PC-9 (cell line): ENCODE results near the gene ARHGAP35. TPM values are rescaled to one million over a fixed set of nuclear protein-coding genes. Genes with fewer than 3 reads are reported as not detected.

Experiments used
- BruUV-seq: library from RNA; stranded (reverse); fragments of 400-500 nt; replicated peaks from 2 replicates; lab custom pipeline; 2021; lab: Mats Ljungman, UMichigan
- CTCF ChIA-PET: fragments of 300-600 bp; sonication (Branson Sonifier 250); formaldehyde crosslinking; loops from one replicate; lab custom pipeline; 2022; ENCODE audit warnings: antibody characterized with exemption; lab: Charles Lee
- POLR2A ChIA-PET: fragments of 300-600 bp; sonication (Branson Sonifier 250); formaldehyde crosslinking; loops from one replicate; lab custom pipeline; 2022; ENCODE audit warnings: antibody characterized with exemption; ENCODE audit not compliant: unreplicated experiment; lab: Charles Lee
- DNase-seq, 2 experiments: peaks; one replicate each; pipeline versions ENCODE4 v3.0.0 to v3.0.0-alpha.2; 2015 to 2022; ENCODE audit warnings: mixed read lengths in 1 of 2
- H2AFZ ChIP-seq: fragments of 200-600 bp; sonication (generic); 2 replicates; pipeline ENCODE4 v1.8.1; 2017; ENCODE audit warnings: antibody characterized with exemption
- H3F3A ChIP-seq: fragments of 200-600 bp; sonication (generic); 2 replicates; pipeline ENCODE4 v1.8.1; 2017; ENCODE audit warnings: antibody characterized with exemption, mild to moderate bottlenecking, low read depth; ENCODE audit not compliant: insufficient read depth
- H3K27ac ChIP-seq: fragments of 200-600 bp; sonication (generic); 2 replicates; pipeline ENCODE4 v1.6.1; 2016; ENCODE audit warnings: mixed run types
- H3K27me3 ChIP-seq: fragments of 200-600 bp; sonication (generic); 2 replicates; pipeline ENCODE4 v1.6.1; 2016; ENCODE audit warnings: low read depth, mixed run types; ENCODE audit not compliant: insufficient read depth
- H3K36me3 ChIP-seq: fragments of 200-600 bp; sonication (generic); 2 replicates; pipeline ENCODE4 v1.6.1; 2016; ENCODE audit warnings: low read depth, mixed run types
- H3K4me1 ChIP-seq: fragments of 200-600 bp; sonication (generic); replicated peaks from 2 replicates; pipeline ENCODE4 v1.6.1; 2016; ENCODE audit warnings: mixed run types; ENCODE audit not compliant: insufficient read depth
- H3K4me2 ChIP-seq: fragments of 200-600 bp; sonication (generic); 2 replicates; pipeline ENCODE4 v1.6.1; 2017; ENCODE audit warnings: mixed run types
- H3K4me3 ChIP-seq: fragments of 200-600 bp; sonication (generic); 2 replicates; pipeline ENCODE4 v1.6.1; 2016; ENCODE audit warnings: mixed run types
- H3K79me2 ChIP-seq: fragments of 200-600 bp; sonication (generic); 2 replicates; pipeline ENCODE4 v1.6.1; 2017; ENCODE audit warnings: low read depth, mixed run types
- H3K9me2 ChIP-seq: fragments of 200-600 bp; sonication (generic); 2 replicates; pipeline ENCODE4 v1.8.1; 2017; ENCODE audit warnings: mild to moderate bottlenecking; ENCODE audit not compliant: insufficient read depth
- H3K9me3 ChIP-seq: fragments of 200-600 bp; sonication (generic); 2 replicates; pipeline ENCODE4 v1.8.1; 2016; ENCODE audit warnings: low read depth; ENCODE audit not compliant: insufficient read depth
- H4K20me1 ChIP-seq: fragments of 200-600 bp; sonication (generic); 2 replicates; pipeline ENCODE4 v1.8.1; 2017; ENCODE audit not compliant: insufficient read depth
- EZH2 ChIP-seq: fragments of 200-600 bp; sonication (generic); IDR thresholded peaks from 2 replicates; pipeline ENCODE4 v1.8.0; 2017; ENCODE audit warnings: antibody characterized with exemption, low read depth
- intact Hi-C: fragments of 100-400 bp; cut with micrococcal nuclease; formaldehyde crosslinking; loops from one replicate; pipeline ENCODE4 v1.10.0; 2022; ENCODE audit not compliant: unreplicated experiment
- total RNA-seq: library from RNA; stranded (reverse); gene quantifications from 2 replicates; pipeline ENCODE4 v1.2.3, GENCODE V29; 2021
- TF ChIP-seq, protein P1 (sequence below): fragments of 200-600 bp; sonication (generic); conservative IDR thresholded peaks from 2 replicates; pipeline ENCODE4 v1.6.1; 2017; ENCODE audit warnings: mixed run types, antibody characterized with exemption, mild to moderate bottlenecking, moderate library complexity

Gene ARHGAP35
- total RNA-seq, 1 experiment from 2014 or later = 104 TPM

GRCh38 chr19:46863818-46864629 lies 3.2 kb downstream of the ARHGAP35 start:
- CTCF ChIA-PET = interaction anchor here (0.6 to 1.1 kb wide), 3 partner anchors 26 to 120 kb away, joined by 3 to 4 read pairs (median 3); no protein-coding TSS in a partner anchor
- POLR2A ChIA-PET = interaction anchor here (0.5 to 0.8 kb wide), 10 partner anchors 10 to 112 kb away, joined by 3 to 16 read pairs (median 5); partner anchors contain the start of gene AP2S1
- Histone ChIP-seq H3K36me3 (peaks cover 5% of the 10 kb centered on the region; the same call in 1 of the 2 replicates), H4K20me1 (peaks cover 31% of the 10 kb centered on the region), H3K4me3 (peak overlapping the region; percentile 79), H3K27me3 (no peaks in the 10 kb centered on the region), H3K4me1 (peaks cover 79% of the 10 kb centered on the region), H3K9me3 (no peaks in the 10 kb centered on the region), H3K9me2 (no peaks in the 10 kb centered on the region), H3K27ac (peak overlapping the region; percentile 77), H3K79me2 (peaks cover 76% of the 10 kb centered on the region), H2AFZ (no peak overlapping the region), H3K4me2 (peak overlapping the region; percentile 96), H3F3A (peaks cover 77% of the 10 kb centered on the region)
- no TSS peak for BruUV-seq
- peak; percentile 92 to 99 for DNase-seq
- intact Hi-C loops = loop anchor here (1.0 to 5.0 kb wide), 3 partner anchors 38 to 113 kb away; no protein-coding TSS in a partner anchor
- no peak for TF ChIP-seq EZH2
- TF ChIP-seq, protein P1, sequence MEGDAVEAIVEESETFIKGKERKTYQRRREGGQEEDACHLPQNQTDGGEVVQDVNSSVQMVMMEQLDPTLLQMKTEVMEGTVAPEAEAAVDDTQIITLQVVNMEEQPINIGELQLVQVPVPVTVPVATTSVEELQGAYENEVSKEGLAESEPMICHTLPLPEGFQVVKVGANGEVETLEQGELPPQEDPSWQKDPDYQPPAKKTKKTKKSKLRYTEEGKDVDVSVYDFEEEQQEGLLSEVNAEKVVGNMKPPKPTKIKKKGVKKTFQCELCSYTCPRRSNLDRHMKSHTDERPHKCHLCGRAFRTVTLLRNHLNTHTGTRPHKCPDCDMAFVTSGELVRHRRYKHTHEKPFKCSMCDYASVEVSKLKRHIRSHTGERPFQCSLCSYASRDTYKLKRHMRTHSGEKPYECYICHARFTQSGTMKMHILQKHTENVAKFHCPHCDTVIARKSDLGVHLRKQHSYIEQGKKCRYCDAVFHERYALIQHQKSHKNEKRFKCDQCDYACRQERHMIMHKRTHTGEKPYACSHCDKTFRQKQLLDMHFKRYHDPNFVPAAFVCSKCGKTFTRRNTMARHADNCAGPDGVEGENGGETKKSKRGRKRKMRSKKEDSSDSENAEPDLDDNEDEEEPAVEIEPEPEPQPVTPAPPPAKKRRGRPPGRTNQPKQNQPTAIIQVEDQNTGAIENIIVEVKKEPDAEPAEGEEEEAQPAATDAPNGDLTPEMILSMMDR = no peak

DNA sequence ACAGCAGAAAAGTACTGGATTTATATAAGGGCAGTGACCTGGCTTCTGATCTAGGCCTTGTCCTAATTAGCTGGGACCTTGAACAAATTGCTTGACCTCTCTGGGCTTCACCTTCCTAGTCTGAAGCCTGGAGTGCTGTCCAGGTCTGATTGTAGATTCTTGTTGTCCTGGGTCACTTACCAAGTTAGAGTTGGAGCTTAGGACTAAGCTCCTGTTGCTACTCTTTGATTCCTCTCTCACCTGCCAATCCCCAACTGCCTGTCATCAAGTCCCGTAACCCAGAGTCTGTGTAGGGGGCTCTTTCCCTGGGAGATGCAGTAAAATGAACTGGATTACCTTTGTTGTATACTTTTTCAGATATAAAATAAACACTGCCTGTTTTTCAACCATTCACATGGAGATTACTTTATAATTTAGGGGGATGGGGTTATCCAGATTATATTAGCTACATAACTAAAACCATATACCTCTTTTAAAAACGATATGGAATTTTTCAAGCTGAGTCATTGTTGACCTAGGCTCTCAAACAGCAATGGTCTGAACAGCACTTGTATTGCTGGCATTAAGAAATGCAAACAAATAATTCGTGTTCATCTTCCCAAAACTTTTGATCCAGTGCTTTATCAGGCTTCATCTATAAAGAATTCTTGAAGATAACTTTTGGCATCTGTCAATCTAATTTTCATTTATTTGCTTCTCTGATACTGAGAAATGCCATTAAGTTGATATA lies 5.8 kb downstream of the ARHGAP35 start:
- ChIA-PET POLR2A (interaction anchor here (0.5 to 0.6 kb wide), 2 partner anchors 247 to 1462 kb away, joined by 3 read pairs; partner anchors contain the start of gene ZC3H4), CTCF (interaction anchor here (0.5 to 0.7 kb wide), 2 partner anchors 16 to 89 kb away, joined by 3 read pairs; partner anchors contain the start of gene AP2S1)
- Histone ChIP-seq H3K4me1 (peaks cover 84% of the 10 kb centered on the region), H4K20me1 (peaks cover 36% of the 10 kb centered on the region), H3K27me3 (no peaks in the 10 kb centered on the region), H3F3A (peaks cover 70% of the 10 kb centered on the region), H3K9me2 (no peaks in the 10 kb centered on the region), H3K27ac (peak overlapping the region; percentile 77), H2AFZ (no peak overlapping the region), H3K4me2 (peak overlapping the region; percentile 96), H3K36me3 (peaks cover 5% of the 10 kb centered on the region; the same call in 1 of the 2 replicates), H3K9me3 (no peaks in the 10 kb centered on the region), H3K79me2 (peaks cover 98% of the 10 kb centered on the region), H3K4me3 (peak overlapping the region; percentile 8; the same call in 1 of the 2 replicates)
- BruUV-seq = no TSS peak
- DNase-seq = peak in 1 of 2 experiments; percentile 92
- intact Hi-C loops = no loop called here
- TF ChIP-seq EZH2 = no peak
- TF ChIP-seq, protein P1 = no peak

- H3K4me2 ChIP-seq = peak overlapping the region; percentile 96
- peaks cover 34% of the 10 kb centered on the region for H4K20me1 ChIP-seq
- no peaks in the 10 kb centered on the region for H3K9me3 ChIP-seq
- intact Hi-C loops = no loop called here
- POLR2A ChIA-PET = interaction anchor here (0.6 kb wide), 1 partner anchor 1463 kb away, joined by 3 read pairs; no protein-coding TSS in a partner anchor
- H3K9me2 ChIP-seq = no peaks in the 10 kb centered on the region
- no peaks in the 10 kb centered on the region for H3K27me3 ChIP-seq
- peak overlapping the region; percentile 77 for H3K27ac ChIP-seq
- peaks cover 70% of the 10 kb centered on the region for H3F3A ChIP-seq
- no peak overlapping the region for H2AFZ ChIP-seq
- H3K4me1 ChIP-seq = peaks cover 87% of the 10 kb centered on the region
- DNase-seq = no peak
- peaks cover 5% of the 10 kb centered on the region; the same call in 1 of the 2 replicates for H3K36me3 ChIP-seq
- no TSS peak for BruUV-seq
- peak overlapping the region; percentile 8; the same call in 1 of the 2 replicates for H3K4me3 ChIP-seq
- TF ChIP-seq, protein P1 = no peak
- TF ChIP-seq EZH2 = no peak
- H3K79me2 ChIP-seq = peaks cover 98% of the 10 kb centered on the region
- CTCF ChIA-PET = interaction anchor here (0.5 kb wide), 1 partner anchor 17 kb away, joined by 3 read pairs; the partner anchor contains the start of gene AP2S1
Observed at GRCh38 chr19:46867170-46867569, 6.4 kb downstream of the ARHGAP35 start.
